ENCODE results near the gene TAOK3. TPM values are rescaled to one million over a fixed set of nuclear protein-coding genes. Genes with fewer than 3 reads are reported as not detected.
"Not testable (repeated sequence)": the region's sequence is repeated elsewhere in the genome, so short reads cannot be mapped to it uniquely, and the experiment has no call there.

The TAOK3 gene
- total RNA-seq, 1 experiment from 2014 or later: 24.1 TPM

DNA sequence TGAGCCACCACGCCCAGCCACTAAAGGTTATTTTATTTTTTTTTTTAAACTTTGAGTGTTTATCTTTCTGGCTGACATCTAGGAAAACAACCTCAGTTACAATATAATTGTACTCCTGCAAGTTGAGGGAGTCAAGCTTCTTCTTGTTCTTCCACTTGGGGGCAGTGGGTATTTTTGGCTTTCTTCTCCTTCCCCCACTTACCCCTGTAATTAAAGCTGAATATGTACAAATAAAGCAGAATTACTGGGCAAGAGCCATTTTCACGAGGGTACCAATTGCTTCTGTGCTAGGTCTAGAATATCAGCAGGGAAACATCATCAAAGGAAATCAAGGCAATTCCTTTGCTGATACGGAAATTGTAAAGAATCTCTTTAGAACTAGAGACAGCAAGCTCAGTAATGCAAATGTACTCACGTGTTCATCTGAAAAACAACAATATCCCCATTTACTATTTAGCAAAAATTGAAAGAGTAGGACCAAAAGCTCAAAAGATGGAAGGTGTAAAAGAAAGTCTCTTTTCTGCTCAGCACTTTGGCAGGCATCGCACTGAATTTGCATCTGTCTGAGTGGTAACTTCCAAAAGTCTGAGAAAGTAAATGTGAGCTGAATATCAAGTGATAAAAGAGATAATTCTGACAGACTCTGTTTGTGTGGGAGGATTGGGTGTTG lies 72.8 kb downstream of the TAOK3 start:
- no peak for DNase-seq (ENCODE audit: low spot score)

DNA sequence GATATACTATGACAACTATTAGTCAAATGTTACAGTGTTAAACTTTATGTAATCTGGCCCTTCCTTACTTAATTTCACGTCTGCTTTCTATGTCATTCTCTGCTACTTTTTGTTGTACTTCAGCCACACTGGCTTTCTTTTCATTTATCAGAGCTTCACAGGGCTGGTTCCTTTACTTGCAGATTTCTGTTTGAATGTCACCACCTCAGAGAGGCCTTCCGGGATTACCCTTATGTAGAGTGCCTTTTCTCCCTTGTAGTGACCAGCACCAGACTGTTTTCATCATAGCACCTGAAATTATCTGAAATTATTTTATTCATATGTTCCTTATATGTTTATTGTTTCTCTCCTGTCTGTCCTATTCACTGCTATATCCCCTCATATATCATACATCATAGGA lies 75.4 kb downstream of the TAOK3 start:
- no peak for DNase-seq (ENCODE audit: low spot score)

- no peak for DNase-seq (ENCODE audit: low spot score)
Measured at GRCh38 chr12:118292836-118293235, 79.9 kb downstream of the TAOK3 start.

DNA sequence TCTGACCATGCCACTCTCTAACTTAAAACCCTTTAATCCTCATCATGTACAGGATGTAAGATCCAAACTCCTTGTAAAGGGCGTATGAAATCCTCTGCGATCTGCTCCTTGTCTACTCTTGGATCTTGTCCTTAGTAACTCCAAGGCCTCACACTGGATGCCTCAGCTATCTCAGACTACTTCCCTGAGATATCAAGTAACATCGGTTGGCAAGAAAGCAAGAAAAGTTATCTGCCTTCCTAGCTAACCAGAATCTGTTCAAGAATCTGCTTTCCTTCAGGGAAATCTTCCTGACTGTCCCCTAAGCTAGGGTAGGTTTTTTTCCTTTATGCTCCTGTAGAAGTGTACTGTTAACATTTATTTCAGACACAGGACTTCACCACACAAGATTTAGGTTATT lies 82.6 kb downstream of the TAOK3 start:
- no peak for DNase-seq (ENCODE audit: low spot score)

GRCh38 chr12:118288174-118288573 lies 84.5 kb downstream of the TAOK3 start:
- DNase-seq (ENCODE audit: low spot score): no peak

- no peak for DNase-seq (ENCODE audit: low spot score)
Measured at GRCh38 chr12:118287728-118288127, 85.0 kb downstream of the TAOK3 start.

- DNase-seq (ENCODE audit: low spot score): no peak
Measured at GRCh38 chr12:118282767-118283166, 89.9 kb downstream of the TAOK3 start.

DNA sequence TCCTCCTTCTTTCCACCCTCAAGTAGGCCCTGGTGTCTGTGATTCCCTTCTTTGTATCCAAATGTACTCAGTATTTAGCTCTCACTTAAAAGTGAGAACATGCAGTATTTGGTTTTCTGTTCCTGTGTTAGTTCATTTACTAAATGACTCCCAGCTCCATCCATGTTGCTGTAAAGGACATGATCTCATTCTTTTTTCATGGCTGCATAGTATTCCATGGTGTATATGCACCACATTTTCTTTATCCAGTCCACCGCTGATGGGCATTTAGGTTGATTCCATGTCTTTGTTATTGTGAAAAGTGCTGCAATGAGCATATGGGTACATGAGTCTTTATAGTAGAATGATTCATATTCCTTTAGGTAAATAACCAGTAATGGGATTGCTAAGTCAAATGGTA lies 94.4 kb downstream of the TAOK3 start:
- not testable (repeated sequence) for DNase-seq (ENCODE audit: low spot score)

DNA sequence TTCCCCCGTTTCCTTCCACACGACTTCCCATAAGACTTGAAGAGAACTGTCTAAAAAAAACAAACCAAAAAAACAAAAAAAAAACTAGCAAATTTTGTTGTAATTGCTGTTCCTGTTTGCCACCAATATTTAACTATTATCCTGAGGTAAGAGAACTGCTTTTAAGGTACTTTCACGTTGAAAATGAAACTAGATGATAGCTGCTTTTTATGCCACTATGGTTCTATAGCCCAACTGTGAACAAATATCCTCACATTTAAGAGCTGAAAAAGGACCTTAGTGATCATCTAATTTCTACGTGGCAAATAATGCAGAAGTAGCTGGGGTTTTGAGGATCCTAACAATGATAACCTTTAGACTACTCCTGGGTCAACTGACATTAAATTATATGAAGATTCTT lies 98.6 kb downstream of the TAOK3 start:
- DNase-seq (ENCODE audit: low spot score): no peak

DNA sequence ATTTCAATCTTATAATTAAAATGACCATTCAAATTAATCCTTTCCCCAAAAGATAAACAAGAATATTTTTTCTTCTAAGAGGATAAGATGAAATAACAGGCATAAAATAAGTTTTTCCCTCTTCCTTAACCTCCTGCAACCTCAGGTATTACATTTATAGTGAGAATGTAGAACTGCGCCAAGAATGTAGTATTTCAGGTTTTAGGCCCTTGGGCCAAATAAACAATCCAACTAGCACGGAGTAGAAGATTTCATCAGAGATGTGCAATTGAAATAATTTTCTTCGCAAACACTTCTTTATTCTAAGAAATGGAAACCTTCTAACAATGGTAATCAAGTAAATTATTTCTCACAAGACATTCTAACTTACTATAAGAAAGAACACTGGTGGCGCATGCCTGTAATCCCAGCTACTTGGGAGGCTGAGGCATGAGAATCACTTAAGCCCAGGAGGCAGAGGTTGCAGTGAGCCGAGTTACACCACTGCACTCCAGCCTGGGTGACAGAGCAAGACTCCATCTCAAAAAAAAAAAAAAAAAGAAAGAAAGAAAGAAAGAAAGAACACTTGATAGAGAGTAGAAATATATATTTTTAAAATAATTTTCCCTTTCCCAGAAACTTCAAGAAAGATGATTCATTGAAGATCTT lies 100.8 kb downstream of the TAOK3 start:
- DNase-seq (ENCODE audit: low spot score): no peak

GRCh38 chr12:118271183-118271582 lies 101.5 kb downstream of the TAOK3 start:
- DNase-seq (ENCODE audit: low spot score): no peak

DNA sequence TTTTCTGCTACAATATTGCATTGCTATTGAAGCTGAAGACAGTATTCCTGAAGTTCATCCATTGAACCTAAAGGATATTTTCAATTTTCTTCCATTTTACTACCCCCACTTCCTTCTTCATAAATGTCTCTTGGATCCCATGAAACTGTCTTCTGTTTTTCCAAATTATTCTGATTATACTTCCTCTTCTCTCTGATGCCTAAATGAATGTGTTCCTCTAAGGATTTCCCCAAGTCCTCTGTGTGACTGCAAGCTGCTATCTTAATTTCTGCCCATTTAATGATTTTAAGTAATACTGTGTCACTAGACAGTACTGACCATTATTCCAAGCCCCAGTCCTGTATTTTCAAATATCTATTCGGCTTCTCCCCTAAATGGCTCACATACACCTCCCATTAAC lies 102.9 kb downstream of the TAOK3 start:
- DNase-seq (ENCODE audit: low spot score): no peak

DNA sequence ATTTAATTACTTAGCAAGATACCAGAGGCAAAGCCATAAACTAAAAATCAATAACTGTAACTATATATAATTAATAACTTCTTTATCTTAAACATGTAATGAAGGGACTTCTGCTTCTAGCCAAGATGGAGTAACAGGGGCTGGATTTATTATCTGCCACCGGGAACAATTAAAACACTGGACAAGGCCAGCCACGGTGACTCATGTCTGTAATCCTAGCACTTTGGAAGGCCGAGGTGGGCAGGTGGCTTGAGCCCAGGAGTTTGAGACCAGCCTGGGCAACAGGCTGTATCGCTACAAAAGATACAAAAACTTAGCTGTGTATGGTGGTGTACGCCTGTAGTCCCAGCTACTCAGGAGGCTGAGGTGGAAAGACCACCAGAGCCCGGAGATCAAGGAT lies 113.6 kb downstream of the TAOK3 start:
- DNase-seq (ENCODE audit: low spot score): no peak

- no peak for DNase-seq (ENCODE audit: low spot score)
Measured at GRCh38 chr12:118256352-118256751, 116.4 kb downstream of the TAOK3 start.

GRCh38 chr12:118249547-118249946 lies 123.2 kb downstream of the TAOK3 start:
- DNase-seq (ENCODE audit: low spot score): no peak

DNA sequence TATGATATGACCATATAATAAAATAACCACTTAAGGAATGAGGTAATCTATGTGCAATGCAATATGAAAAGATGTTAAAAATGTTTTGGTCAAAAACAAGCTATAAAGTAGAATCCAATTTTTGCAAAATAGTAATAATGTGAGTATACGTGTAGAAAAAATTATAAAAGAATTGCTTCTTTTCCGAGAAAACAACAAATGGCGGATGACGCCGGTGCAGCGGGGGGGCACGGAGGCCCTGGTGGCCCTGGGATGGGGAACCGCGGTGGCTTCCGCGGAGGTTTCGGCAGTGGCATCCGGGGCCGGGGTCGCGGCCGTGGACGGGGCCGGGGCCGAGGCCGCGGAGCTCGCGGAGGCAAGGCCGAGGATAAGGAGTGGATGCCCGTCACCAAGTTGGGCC lies 126.8 kb downstream of the TAOK3 start:
- DNase-seq (ENCODE audit: low spot score): not testable (repeated sequence)

- DNase-seq (ENCODE audit: low spot score): no peak
Measured at GRCh38 chr12:118238888-118239287, 133.8 kb downstream of the TAOK3 start.

DNA sequence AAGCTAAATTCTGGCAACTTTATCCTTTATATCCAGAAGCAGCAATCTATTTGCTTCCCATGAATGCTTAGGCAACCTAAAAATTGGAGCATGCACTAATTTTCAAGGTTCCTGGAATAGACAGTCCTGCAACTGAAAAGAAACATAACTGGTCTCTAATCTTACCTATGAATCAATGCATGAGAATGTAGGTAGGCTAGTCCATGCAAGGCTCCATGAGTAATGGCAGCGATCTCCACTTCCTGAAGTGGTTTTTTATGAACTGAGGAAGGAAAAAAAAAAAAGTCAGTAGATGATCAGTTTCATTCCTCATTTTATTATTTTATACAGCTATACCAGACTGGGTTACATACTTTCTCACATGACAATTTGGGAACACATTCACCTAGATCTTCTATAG lies 134.8 kb downstream of the TAOK3 start:
- DNase-seq (ENCODE audit: low spot score): no peak

- DNase-seq (ENCODE audit: low spot score): no peak
Measured at GRCh38 chr12:118237052-118237665, 135.5 kb downstream of the TAOK3 start.

GRCh38 chr12:118220702-118221101 lies 152.0 kb downstream of the TAOK3 start:
- no peak for DNase-seq (ENCODE audit: low spot score)

DNA sequence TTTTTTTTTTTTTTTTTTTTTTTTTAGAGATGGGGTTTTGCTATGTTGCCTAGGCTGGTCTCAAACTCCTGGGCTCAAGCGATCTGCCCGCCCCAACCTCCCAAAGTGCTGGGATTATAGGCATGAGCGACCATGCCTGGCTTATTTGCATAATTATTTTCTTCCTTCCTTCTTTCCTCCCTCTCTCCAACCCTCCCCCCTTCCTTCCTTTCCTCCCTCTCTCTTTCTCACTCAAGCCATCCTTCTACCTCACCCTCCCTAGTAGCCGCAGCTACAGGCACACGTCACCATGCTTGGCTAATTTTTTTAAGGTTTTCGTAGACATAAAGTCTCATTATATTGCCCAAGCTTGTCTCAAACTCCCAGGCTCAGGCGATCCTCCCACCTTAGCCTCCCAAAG lies 152.9 kb downstream of the TAOK3 start:
- no peak for DNase-seq (ENCODE audit: low spot score)

DNA sequence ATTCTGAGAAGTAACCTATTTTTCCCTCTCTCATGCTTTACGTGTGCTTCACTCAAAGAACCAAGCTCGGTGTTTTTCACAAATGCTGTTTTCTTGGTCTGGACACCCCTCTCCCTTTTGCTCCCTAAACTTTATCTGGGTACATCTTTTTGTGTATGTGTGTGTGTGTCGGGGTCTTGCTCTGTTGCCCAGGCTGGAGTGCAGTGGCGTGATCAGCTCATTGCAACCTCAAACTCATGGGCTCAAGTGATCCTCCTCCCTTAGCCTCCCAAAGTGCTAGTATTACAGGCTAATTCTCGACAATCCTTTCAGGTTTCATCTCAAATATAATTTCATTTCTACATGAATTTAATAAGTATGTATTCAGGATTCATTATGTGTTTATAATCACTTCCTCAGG lies 153.6 kb downstream of the TAOK3 start:
- DNase-seq (ENCODE audit: low spot score): no peak

DNA sequence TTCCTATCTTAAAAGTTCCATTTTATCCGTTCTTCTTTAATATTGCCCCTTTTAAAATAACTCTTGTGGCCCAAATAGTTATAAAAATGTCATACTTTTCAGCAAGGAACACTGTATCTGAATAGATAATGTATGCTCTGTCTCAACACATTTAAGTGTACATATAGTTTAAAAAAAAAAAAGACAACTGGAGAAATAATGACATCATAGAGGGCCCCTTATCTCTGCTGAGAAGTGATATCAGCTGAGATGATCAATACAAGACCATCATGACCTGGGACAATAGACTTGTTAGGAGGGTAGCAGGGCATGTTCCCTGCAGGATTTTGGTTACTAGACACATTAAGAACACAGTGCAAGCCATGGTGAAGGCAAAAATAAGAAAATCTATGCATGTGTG lies 159.3 kb downstream of the TAOK3 start:
- no peak for DNase-seq (ENCODE audit: low spot score)
